GM12801 (cell line): ENCODE data around the gene BCAS3.

ENCODE experiments used
- CTCF ChIP-seq: IDR thresholded peaks from one replicate; pipeline ENCODE4 v1.5.1; 2011; ENCODE audit warnings: control low read depth; ENCODE audit not compliant: insufficient read length; ENCODE audit errors: extremely low read depth

BCAS3 gene

GRCh38 chr17:61400066-61400716, 722.5 kb downstream of the BCAS3 start:
- TF ChIP-seq CTCF: no peak

GRCh38 chr17:61400717-61401388, 723.2 kb downstream of the BCAS3 start:
- TF ChIP-seq CTCF: no peak

GRCh38 chr17:61401389-61402072, 723.9 kb downstream of the BCAS3 start:
- TF ChIP-seq CTCF: no peak

- TF ChIP-seq CTCF: no peak
These were observed 724.5 kb downstream of the BCAS3 start for GRCh38 chr17:61402073-61402541.

- TF ChIP-seq CTCF: no peak
These were observed 725.5 kb downstream of the BCAS3 start for GRCh38 chr17:61402978-61403800.

GRCh38 chr17:61403801-61404662, 726.4 kb downstream of the BCAS3 start:
- no peak for TF ChIP-seq CTCF

- TF ChIP-seq CTCF: no peak
These were observed 726.9 kb downstream of the BCAS3 start for GRCh38 chr17:61404663-61404912.
